Psoas muscle (tissue), 8 donors: Measurements from ENCODE around the gene MEIS2. TPM values are rescaled to one million over a fixed set of nuclear protein-coding genes. Genes with fewer than 3 reads are reported as not detected.

ENCODE experiments used
- ATAC-seq, 4 donors: fragments of 200-7000 bp; cut with Tn5 transposase; one replicate each; pipeline ENCODE4 v1.9.1; 2020; ENCODE audit warnings: moderate library complexity in 3 of 4, mild to moderate bottlenecking in 2 of 4
- DNase-seq, 2 donors: peaks; one replicate each; pipeline ENCODE4 v3.0.0-alpha.2; 2020
- H3K27ac ChIP-seq: fragments of 200-600 bp; one replicate; pipeline ENCODE4 v1.8.0; 2022
- H3K27me3 ChIP-seq, 3 donors: fragments of 200-600 bp in 1 of 3; one replicate each; pipeline versions ENCODE4 v1.6.1 to v1.8.0; 2013 to 2022; ENCODE audit warnings: low read length in 2 of 3, mild to moderate bottlenecking in 2 of 3, moderate library complexity in 1 of 3; ENCODE audit not compliant: insufficient read depth in 3 of 3
- H3K36me3 ChIP-seq, 2 donors: fragments of 200-600 bp in 1 of 2; one replicate each; pipeline versions ENCODE4 v1.6.1 to v1.8.0; 2013 to 2022; ENCODE audit warnings: low read depth in 1 of 2, mild to moderate bottlenecking in 1 of 2, moderate library complexity in 1 of 2; ENCODE audit not compliant: insufficient read depth in 1 of 2
- H3K4me1 ChIP-seq: fragments of 200-600 bp; one replicate; pipeline ENCODE4 v1.8.0; 2022
- H3K4me3 ChIP-seq: fragments of 200-600 bp; one replicate; pipeline ENCODE4 v1.8.0; 2022; ENCODE audit warnings: mild to moderate bottlenecking
- H3K9me3 ChIP-seq: fragments of 200-600 bp; one replicate; pipeline ENCODE4 v1.8.0; 2022
- WGBS, 3 donors: extraction: QIAGEN DNeasy Blood & Tissue Kit; methylation state at CpG; one replicate each; pipeline versions ENCODE4 v1.1.6 to v1.1.7; 2013; 5-methylcytosine and 5-hydroxymethylcytosine counted together
- intact Hi-C, 2 donors: fragments of 100-400 bp; cut with DNase I; formaldehyde crosslinking; loops; one replicate each; pipeline versions ENCODE4 v1.11.0 to v1.14.2; 2022
- polyA plus RNA-seq, 3 donors: library from polyadenylated mRNA; stranded (reverse); fragments of 200-250 nt; gene quantifications; one replicate each; pipeline ENCODE4 v1.2.3, GENCODE V29; 2013
- total RNA-seq, 4 donors: library from RNA; stranded (reverse); fragmentation: NEBNext Ultra II Directional in 2 of 4; extraction: Animal tissue kit (Norgen Biotek cat#: 25700) in 2 of 4; gene quantifications; one replicate each; pipeline versions ENCODE4 v1.2.1 to v1.2.4, GENCODE V29; 2021 to 2023
- TF ChIP-seq, protein P1 (sequence below): fragments of 200-600 bp; IDR thresholded peaks from one replicate; pipeline ENCODE4 v1.8.0; 2022; ENCODE audit warnings: antibody characterized with exemption
- donor health status: healthy with polysubstance abuse.
- donor health status: DM: no; HTN: no; CAD: no; lungs with moderate emphysema.
- donor health status: Bipolar disorder and iron deficiency.
- donor health status: healthy.
- donor health status: DM: yes; HTN: yes; CAD: no.
- donor health status: DM: no; HTN: no; CAD: no.
- donor health status: DM: no; HTN: no; CAD: no.
- donor health status: DM: yes; HTN: yes; CAD: no.

Gene MEIS2
- total and polyA plus RNA-seq, 7 donors: 0.42 to 24.3 (median 1.9) TPM

DNA sequence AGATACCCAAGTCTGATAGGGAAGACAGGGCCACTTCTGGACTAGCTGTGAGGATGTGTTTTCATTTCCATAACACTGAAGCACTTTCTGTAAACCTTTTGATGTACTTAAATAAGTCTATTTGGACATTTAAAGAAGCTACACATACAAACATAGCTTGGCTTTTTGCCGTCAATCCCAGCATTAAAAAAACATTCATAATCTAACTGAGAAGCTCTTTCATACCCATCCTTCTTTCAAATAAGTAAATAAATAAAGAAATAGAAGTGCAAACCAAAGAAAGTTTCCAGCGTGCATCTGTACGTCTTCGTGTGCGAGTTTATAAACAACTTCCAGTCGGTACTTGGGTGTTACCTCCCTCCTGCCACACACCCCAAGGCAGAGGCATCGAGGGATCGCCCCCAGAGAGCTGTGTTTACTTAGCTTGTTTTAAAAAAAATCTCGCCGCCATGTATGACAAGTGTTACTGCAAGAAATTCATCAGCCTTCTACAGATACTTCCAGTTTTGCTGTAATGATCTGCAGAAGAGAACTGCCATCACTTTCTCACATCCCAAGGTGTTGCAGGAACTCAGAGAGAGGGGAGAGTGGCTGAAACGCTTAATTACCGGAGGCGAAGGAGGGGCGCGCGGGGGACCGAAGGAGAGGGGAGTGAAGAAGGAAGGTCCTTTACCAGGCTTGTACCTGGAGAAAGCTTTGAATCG is 9.0 kb upstream of the MEIS2 start:
- Histone ChIP-seq H3K9me3 (no peaks in the 10 kb centered on the region), H3K27me3 (peaks cover 14 to 73% (median 23%) of the 10 kb centered on the region in 3 donors), H3K4me3 (no peak overlapping the region), H3K4me1 (no peaks in the 10 kb centered on the region), H3K36me3 (no peaks in the 10 kb centered on the region), H3K27ac (no peak overlapping the region)
- WGBS, 3 donors: 30 to 53% (median 43%) methylated on average over 18 of the region's 18 CpGs
- ATAC-seq (no peak), DNase-seq (no peak)
- intact Hi-C loops: loop anchor here in 1 of 2 donors (10.0 kb wide), 1 partner anchor 225 kb away; no protein-coding TSS in a partner anchor
- TF ChIP-seq, protein P1, sequence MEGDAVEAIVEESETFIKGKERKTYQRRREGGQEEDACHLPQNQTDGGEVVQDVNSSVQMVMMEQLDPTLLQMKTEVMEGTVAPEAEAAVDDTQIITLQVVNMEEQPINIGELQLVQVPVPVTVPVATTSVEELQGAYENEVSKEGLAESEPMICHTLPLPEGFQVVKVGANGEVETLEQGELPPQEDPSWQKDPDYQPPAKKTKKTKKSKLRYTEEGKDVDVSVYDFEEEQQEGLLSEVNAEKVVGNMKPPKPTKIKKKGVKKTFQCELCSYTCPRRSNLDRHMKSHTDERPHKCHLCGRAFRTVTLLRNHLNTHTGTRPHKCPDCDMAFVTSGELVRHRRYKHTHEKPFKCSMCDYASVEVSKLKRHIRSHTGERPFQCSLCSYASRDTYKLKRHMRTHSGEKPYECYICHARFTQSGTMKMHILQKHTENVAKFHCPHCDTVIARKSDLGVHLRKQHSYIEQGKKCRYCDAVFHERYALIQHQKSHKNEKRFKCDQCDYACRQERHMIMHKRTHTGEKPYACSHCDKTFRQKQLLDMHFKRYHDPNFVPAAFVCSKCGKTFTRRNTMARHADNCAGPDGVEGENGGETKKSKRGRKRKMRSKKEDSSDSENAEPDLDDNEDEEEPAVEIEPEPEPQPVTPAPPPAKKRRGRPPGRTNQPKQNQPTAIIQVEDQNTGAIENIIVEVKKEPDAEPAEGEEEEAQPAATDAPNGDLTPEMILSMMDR: no peak

DNA sequence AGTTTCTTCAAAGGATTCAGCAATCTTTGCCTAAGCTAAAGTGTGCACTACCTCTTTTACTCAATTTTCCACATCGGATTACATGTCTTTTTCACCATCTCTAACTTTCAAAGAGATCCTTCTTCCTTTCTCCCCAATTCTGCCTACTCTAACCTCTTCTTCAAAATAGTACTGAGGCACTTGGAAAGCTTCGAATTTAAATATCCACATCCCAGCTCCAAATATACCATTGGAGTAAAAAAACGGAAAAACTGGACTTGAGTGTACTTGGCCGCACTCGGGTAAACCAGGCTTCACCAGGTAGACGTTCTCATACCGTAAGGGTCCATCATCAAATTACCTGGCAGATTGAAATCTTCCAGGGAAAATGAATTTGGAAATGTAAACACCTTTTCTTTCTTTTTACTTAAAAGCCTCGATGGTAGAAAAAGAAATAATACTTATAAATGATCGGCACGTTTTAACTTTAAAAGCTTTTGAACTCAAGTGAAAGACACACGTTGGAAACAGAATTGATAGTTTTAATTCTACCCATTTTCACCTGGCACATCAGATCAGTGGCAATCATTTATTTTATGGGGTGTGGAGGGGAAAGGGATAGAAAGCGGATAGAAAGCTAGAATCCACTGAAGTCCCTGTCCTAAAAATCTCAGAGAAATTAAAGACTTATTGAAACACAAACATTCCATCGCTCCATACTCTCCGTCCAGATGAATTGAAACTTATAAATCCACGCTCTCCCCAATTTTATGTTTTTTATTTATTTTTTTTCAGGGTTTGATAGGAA is 8.2 kb upstream of the MEIS2 start:
- H3K27me3 ChIP-seq: peaks cover 15 to 81% (median 24%) of the 10 kb centered on the region in 3 donors
- no peaks in the 10 kb centered on the region for H3K9me3 ChIP-seq
- ATAC-seq (no peak), DNase-seq (no peak)
- intact Hi-C loops: loop anchor here in 1 of 2 donors (10.0 kb wide), 1 partner anchor 224 kb away; no protein-coding TSS in a partner anchor
- H3K27ac ChIP-seq: no peak overlapping the region
- TF ChIP-seq, protein P1: no peak
- H3K36me3 ChIP-seq: no peaks in the 10 kb centered on the region
- no peaks in the 10 kb centered on the region for H3K4me1 ChIP-seq
- H3K4me3 ChIP-seq: no peak overlapping the region
- WGBS, 3 donors: 50 to 57% (median 57%) methylated on average over 15 of the region's 15 CpGs

- peaks cover 15 to 84% (median 24%) of the 10 kb centered on the region in 3 donors for H3K27me3 ChIP-seq
Observed at GRCh38 chr15:37107744-37108380, 7.5 kb upstream of the MEIS2 start.

DNA sequence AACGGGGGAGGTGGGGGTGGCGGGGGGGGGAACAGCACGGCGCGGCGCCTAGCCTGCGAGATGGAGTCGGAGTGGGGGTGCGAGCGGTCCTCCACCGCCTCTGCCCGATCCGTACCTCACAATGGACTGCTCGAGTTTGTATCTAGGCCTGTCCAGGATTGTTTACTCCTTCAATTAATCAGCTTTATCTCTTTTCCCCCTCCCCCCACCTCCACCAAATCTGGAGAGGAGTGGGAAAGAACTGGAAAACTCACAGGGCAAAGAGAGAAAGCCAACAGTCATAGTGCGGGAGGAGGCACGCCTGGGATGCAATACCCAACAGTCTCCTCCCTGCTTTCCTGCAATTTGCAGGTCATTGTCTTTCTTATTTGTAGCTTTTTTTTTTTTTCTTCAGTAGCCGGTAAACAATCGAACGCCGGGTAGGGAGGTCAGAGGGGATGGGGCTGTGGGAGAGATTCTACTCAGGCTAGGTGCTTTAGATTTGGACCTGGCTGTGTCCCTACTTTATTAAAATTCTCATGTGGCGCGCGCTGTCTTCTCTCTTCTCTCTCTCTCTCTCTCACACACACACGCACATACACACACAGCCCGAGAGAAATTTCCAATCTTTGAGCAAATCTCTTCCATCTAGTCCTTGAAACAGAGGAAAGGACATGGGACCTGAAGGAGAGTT is 6.9 kb upstream of the MEIS2 start:
- WGBS, 3 donors: 23 to 33% (median 30%) methylated on average over 24 to 25 of the region's 25 CpGs
- Histone ChIP-seq H3K4me1 (peaks cover 4% of the 10 kb centered on the region), H3K4me3 (no peak overlapping the region), H3K27ac (no peak overlapping the region), H3K36me3 (no peaks in the 10 kb centered on the region), H3K27me3 (peaks cover 15 to 86% (median 30%) of the 10 kb centered on the region in 3 donors), H3K9me3 (no peaks in the 10 kb centered on the region)
- ATAC-seq (peak in 1 of 4 donors; percentile 25), DNase-seq (no peak)
- intact Hi-C loops: loop anchor here in 1 of 2 donors (10.0 kb wide), 1 partner anchor 222 kb away; no protein-coding TSS in a partner anchor
- TF ChIP-seq, protein P1: no peak

More at GRCh38 chr15:37107744-37108380, 7.5 kb upstream of the MEIS2 start:
- intact Hi-C loops: loop anchor here in 1 of 2 donors (10.0 kb wide), 1 partner anchor 223 kb away; no protein-coding TSS in a partner anchor
- Histone ChIP-seq H3K27ac (no peak overlapping the region), H3K4me1 (peaks cover 1% of the 10 kb centered on the region), H3K4me3 (no peak overlapping the region), H3K9me3 (no peaks in the 10 kb centered on the region), H3K36me3 (no peaks in the 10 kb centered on the region)
- DNase-seq (no peak), ATAC-seq (no peak)
- TF ChIP-seq, protein P1: no peak
- 38 to 50% (median 47%) methylated on average over 10 of the region's 10 CpGs for WGBS, 3 donors
